WTC11 (cell line): ENCODE measurements around the gene AKR1E2.

ENCODE experiments used
- ATF2 ChIP-seq: sonication (generic); formaldehyde crosslinking; IDR thresholded peaks from 2 replicates; pipeline ENCODE4 v1.8.1; 2022; ENCODE audit warnings: low read depth, missing genetic modification reagents, borderline replicate concordance
- CTCF ChIP-seq: fragments of 200-600 bp; IDR thresholded peaks from 2 replicates; pipeline ENCODE4 v1.8.0; 2022; ENCODE audit warnings: antibody characterized with exemption
- EMX1 ChIP-seq: fragments of 250-450 bp; sonication (Bioruptor Pico); IDR thresholded peaks from 2 replicates; pipeline ENCODE4 v1.8.0; 2021; ENCODE audit warnings: mild to moderate bottlenecking
- FOXP1 ChIP-seq: sonication (generic); formaldehyde crosslinking; IDR thresholded peaks from 2 replicates; pipeline ENCODE4 v1.8.0; 2022; ENCODE audit warnings: missing genetic modification reagents, mild to moderate bottlenecking, moderate library complexity, borderline replicate concordance
- TP53 ChIP-seq: sonication (generic); formaldehyde crosslinking; IDR thresholded peaks from 2 replicates; pipeline ENCODE4 v1.8.1; 2023; ENCODE audit warnings: mild to moderate bottlenecking, missing genetic modification reagents
- USF2 ChIP-seq: sonication (generic); formaldehyde crosslinking; IDR thresholded peaks from 2 replicates; pipeline ENCODE4 v1.8.1; 2023; ENCODE audit warnings: mild to moderate bottlenecking, missing genetic modification reagents, moderate library complexity
- ZNF425 ChIP-seq: fragments of 250-450 bp; sonication (Bioruptor Pico); conservative IDR thresholded peaks from 2 replicates; pipeline ENCODE4 v1.9.0; 2021; ENCODE audit warnings: mild to moderate bottlenecking

DNA sequence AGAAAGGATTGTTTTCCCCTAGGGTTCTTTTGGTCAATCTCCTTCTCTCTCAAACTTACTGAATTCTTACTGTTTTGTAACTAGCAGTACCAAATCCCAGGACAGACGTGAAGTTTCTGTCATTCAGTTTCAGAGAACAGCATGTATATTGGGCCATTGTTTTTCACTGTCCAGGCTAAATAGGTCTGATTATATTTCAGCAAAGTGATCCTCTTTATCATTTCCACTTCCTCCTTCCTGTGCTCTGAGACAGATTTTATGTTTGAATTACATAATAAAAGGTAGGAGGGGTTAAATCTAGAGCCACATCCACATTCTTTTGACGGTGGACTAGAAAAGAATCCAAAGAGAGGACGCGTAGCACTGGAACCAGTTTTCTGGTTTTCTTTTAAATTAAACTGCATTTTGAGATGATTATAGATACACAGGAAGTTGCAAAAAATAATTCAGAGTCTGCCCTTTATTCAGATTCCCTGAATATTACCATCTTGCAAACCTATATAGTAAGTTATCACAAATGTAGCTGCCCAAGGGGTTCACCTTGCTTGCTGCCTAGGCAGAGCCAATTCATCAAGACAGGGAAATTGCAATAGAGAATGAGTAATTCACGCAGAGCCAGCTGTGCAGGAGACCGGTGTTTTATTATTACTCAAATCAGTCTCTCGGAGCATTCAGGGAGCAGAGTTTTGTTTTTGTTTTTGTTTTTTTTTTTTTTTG is 40.1 kb downstream of the AKR1E2 start:
- TF ChIP-seq TP53 (CRISPR knock-in tag) (no peak), FOXP1 (CRISPR knock-in tag) (no peak), ATF2 (no peak), CTCF (no peak), ZNF425 (CRISPR knock-in tag) (no peak), USF2 (no peak), EMX1 (no peak)
